HEK293T (cell line): ENCODE data around the gene SMOC2.

Experiments used
- ELF4 ChIP-seq: fragments of 450-650 bp; IDR thresholded peaks from 2 replicates; pipeline ENCODE4 v1.6.1; 2017; ENCODE audit warnings: antibody characterized with exemption
- TF ChIP-seq, protein P1 (sequence below): fragments of 450-650 bp; IDR thresholded peaks from 2 replicates; pipeline ENCODE4 v1.6.1; 2016

- no peak for TF ChIP-seq ELF4
- TF ChIP-seq, protein P1, sequence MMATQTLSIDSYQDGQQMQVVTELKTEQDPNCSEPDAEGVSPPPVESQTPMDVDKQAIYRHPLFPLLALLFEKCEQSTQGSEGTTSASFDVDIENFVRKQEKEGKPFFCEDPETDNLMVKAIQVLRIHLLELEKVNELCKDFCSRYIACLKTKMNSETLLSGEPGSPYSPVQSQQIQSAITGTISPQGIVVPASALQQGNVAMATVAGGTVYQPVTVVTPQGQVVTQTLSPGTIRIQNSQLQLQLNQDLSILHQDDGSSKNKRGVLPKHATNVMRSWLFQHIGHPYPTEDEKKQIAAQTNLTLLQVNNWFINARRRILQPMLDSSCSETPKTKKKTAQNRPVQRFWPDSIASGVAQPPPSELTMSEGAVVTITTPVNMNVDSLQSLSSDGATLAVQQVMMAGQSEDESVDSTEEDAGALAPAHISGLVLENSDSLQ = no peak
Measured at GRCh38 chr6:168535711-168536110, 94.7 kb downstream of the SMOC2 start.
